Activated T-helper 2 cell treated with anti-CD3 and anti-CD28 coated beads, Interferon-gamma antibody, Interleukin-2, Interleukin-4, amounts not matched to agents 10 μg/mL and 5 μg/mL and 100 μg/mL, durations not matched to agents 14 hours and 24 hours and 36 hours (primary cell): Measurements from ENCODE around the gene GPR108. TPM values are rescaled to one million over a fixed set of nuclear protein-coding genes. Genes with fewer than 3 reads are reported as not detected.

Experiments
- DNase-seq: peaks from one replicate; pipeline ENCODE4 v3.0.0; 2021; ENCODE audit warnings: low spot score
- H3K27ac Mint-ChIP-seq: one replicate; pipeline ENCODE4 v1.8.0; 2021; ENCODE audit warnings: mixed read lengths
- H3K27me3 Mint-ChIP-seq: one replicate; pipeline ENCODE4 v1.8.0; 2021; ENCODE audit warnings: low read depth, mixed read lengths
- H3K36me3 Mint-ChIP-seq: one replicate; pipeline ENCODE4 v1.8.0; 2021; ENCODE audit warnings: low read depth, mixed read lengths
- H3K4me1 Mint-ChIP-seq: one replicate; pipeline ENCODE4 v1.8.0; 2021; ENCODE audit warnings: low read depth, mixed read lengths
- H3K4me3 Mint-ChIP-seq: one replicate; pipeline ENCODE4 v1.8.0; 2021; ENCODE audit warnings: low read depth, mild to moderate bottlenecking, moderate library complexity, mixed read lengths
- H3K9me3 Mint-ChIP-seq: one replicate; pipeline ENCODE4 v1.8.0; 2021; ENCODE audit warnings: mixed read lengths
- intact Hi-C: fragments of 100-400 bp; cut with micrococcal nuclease; formaldehyde crosslinking; loops from one replicate; pipeline ENCODE4 v1.15.1; 2023
- total RNA-seq: library from RNA; stranded (reverse); gene quantifications from 2 replicates; pipeline ENCODE4 v1.2.3, GENCODE V29; 2022

The GPR108 gene
- total RNA-seq, 1 donor from 2014 or later = 90.4 TPM

DNA sequence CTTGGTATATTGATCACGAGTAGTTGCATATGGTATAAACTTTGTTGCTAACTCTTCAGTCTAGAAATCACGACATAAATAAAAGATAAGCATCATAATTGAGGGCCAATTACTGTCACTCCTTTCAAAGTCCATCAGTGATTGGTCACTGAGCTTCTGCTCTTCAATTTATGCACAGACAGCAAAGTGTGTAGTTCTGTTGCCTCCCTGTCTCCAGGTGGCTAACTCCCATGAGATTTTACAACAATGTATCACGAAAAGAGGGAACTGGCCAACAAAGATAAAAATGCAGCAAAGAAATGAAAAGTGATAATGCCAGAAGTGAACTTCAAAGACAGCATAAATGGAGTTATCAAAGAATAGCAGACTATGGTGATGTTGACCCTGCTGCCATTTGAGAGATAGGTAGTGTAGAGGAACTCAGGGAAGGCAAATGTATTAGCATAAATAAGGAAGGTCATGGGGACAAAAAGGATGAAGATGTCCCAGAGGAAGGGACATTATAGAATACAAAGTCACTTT, 54.7 kb downstream of the GPR108 start:
- H3K4me1 Mint-ChIP-seq = peaks cover 55% of the 10 kb centered on the region
- intact Hi-C loops = no loop called here
- H3K4me3 Mint-ChIP-seq = no peak overlapping the region

DNA sequence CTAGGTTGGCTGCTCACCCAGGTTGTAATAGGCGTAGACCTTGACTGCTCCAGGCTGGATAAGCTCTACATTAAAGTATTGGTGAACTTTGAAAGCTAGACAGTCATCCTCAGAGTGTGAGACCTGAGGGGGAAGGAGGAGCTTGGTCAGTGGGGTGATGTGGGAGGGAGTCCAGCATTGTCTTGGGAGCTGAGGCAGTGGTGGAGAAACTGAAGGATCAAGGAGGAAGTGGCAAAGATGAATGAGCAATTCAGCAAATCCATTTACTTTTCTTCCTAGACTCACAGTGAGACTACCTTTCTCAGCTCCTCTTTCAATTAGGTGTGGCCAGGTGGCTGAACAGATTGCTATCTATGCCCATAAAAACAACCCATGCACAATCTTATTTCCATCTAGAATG, 57.2 kb downstream of the GPR108 start:
- H3K4me3 Mint-ChIP-seq = no peak overlapping the region
- no peak for DNase-seq
- H3K9me3 Mint-ChIP-seq = peaks cover 23% of the 10 kb centered on the region
- peak overlapping the region; percentile 53 for H3K27ac Mint-ChIP-seq
- H3K27me3 Mint-ChIP-seq = no peaks in the 10 kb centered on the region
- peaks cover 59% of the 10 kb centered on the region for H3K4me1 Mint-ChIP-seq
- intact Hi-C loops = no loop called here
- H3K36me3 Mint-ChIP-seq = peaks cover 22% of the 10 kb centered on the region

More for the DNA sequence above, 54.7 kb downstream of the GPR108 start:
- Mint-ChIP-seq H3K27ac (no peak overlapping the region), H3K36me3 (peaks cover 20% of the 10 kb centered on the region), H3K9me3 (peaks cover 21% of the 10 kb centered on the region), H3K27me3 (no peaks in the 10 kb centered on the region)
- no peak for DNase-seq

Other genes with a start within 250 kb of the GPR108 start
- 7.9 and 11.3 TPM in 2 replicates for gene TUBB4A, start 235.3 kb downstream of the GPR108 start, total RNA-seq
- 6.9 and 7.4 TPM in 2 replicates for gene TNFSF9, start 206.6 kb downstream of the GPR108 start, total RNA-seq
- 85.5 and 88.7 TPM in 2 replicates for gene CD70, start 146.4 kb downstream of the GPR108 start, total RNA-seq
- gene TNFSF14, start 67.4 kb downstream of the GPR108 start, total RNA-seq = 99.5 and 102 TPM in 2 replicates
- 4.4 and 6.3 TPM in 2 replicates for gene C3, start 16.9 kb downstream of the GPR108 start, total RNA-seq
- gene TRIP10, start 2.1 kb upstream of the GPR108 start, total RNA-seq = 55.2 and 64.7 TPM in 2 replicates
- 7.7 and 8.7 TPM in 2 replicates for gene SH2D3A, start 29.9 kb upstream of the GPR108 start, total RNA-seq
- 68.9 and 69.7 TPM in 2 replicates for gene VAV1, start 35.1 kb upstream of the GPR108 start, total RNA-seq
- 1.4 and 2.1 TPM in 2 replicates for gene ADGRE1, start 150.0 kb upstream of the GPR108 start, total RNA-seq